ENCODE data around the gene TRIM39. TPM values are rescaled to one million over a fixed set of nuclear protein-coding genes. Genes with fewer than 3 reads are reported as not detected.

TRIM39 gene
- total RNA-seq, 1 experiment from 2014 or later, result 16.2 TPM

GRCh38 chr6:30311671-30312070, 15.1 kb upstream of the TRIM39 start:
- no peaks in the 10 kb centered on the region for H3K4me1 ChIP-seq (ENCODE audit: low read length)
- H2AFZ ChIP-seq (ENCODE audit: low read length), result no peak overlapping the region
- no peak overlapping the region for H3K4me2 ChIP-seq (ENCODE audit: low read depth, low read length, poor library complexity, severe bottlenecking)
- 0 out of 2 replicates have a peak, but pooled peaks cover 13% of the 10 kb centered on the region for H4K20me1 ChIP-seq (ENCODE audit: insufficient read depth, low read depth, low read length)
- DNase-seq, result no peak
- no peaks in the 10 kb centered on the region for H3K9me2 ChIP-seq (replicated peaks; ENCODE audit: insufficient read depth, low read length)
- H3K79me2 ChIP-seq (ENCODE audit: low read length), result peaks cover 100% of the 10 kb centered on the region
- H3K9ac ChIP-seq (ENCODE audit: low read length), result no peak overlapping the region
- no peaks in the 10 kb centered on the region for H3K9me3 ChIP-seq (ENCODE audit: low read length)
- no peak overlapping the region for H3K4me3 ChIP-seq (ENCODE audit: low read length)
- H3K27ac ChIP-seq (ENCODE audit: low read length), result no peak overlapping the region
- H3K36me3 ChIP-seq (ENCODE audit: insufficient read depth, low read length), result peaks cover 73% of the 10 kb centered on the region
- H3K27me3 ChIP-seq (ENCODE audit: low read length), result no peaks in the 10 kb centered on the region

GRCh38 chr6:30312266-30312665, 14.5 kb upstream of the TRIM39 start:
- H4K20me1 ChIP-seq (ENCODE audit: insufficient read depth, low read depth, low read length), result 0 out of 2 replicates have a peak, but pooled peaks cover 13% of the 10 kb centered on the region
- no peak overlapping the region for H3K4me3 ChIP-seq (ENCODE audit: low read length)
- H3K79me2 ChIP-seq (ENCODE audit: low read length), result peaks cover 100% of the 10 kb centered on the region
- no peak overlapping the region for H2AFZ ChIP-seq (ENCODE audit: low read length)
- H3K27me3 ChIP-seq (ENCODE audit: low read length), result no peaks in the 10 kb centered on the region
- no peaks in the 10 kb centered on the region for H3K9me3 ChIP-seq (ENCODE audit: low read length)
- H3K4me2 ChIP-seq (ENCODE audit: low read depth, low read length, poor library complexity, severe bottlenecking), result no peak overlapping the region
- no peaks in the 10 kb centered on the region for H3K4me1 ChIP-seq (ENCODE audit: low read length)
- DNase-seq, result no peak
- H3K27ac ChIP-seq (ENCODE audit: low read length), result no peak overlapping the region
- H3K36me3 ChIP-seq (ENCODE audit: insufficient read depth, low read length), result peaks cover 70% of the 10 kb centered on the region
- no peaks in the 10 kb centered on the region for H3K9me2 ChIP-seq (replicated peaks; ENCODE audit: insufficient read depth, low read length)
- H3K9ac ChIP-seq (ENCODE audit: low read length), result no peak overlapping the region

- H3K9me3 ChIP-seq (ENCODE audit: low read length), result no peaks in the 10 kb centered on the region
- no peaks in the 10 kb centered on the region for H3K9me2 ChIP-seq (replicated peaks; ENCODE audit: insufficient read depth, low read length)
- no peak overlapping the region for H2AFZ ChIP-seq (ENCODE audit: low read length)
- peaks cover 64% of the 10 kb centered on the region for H3K36me3 ChIP-seq (ENCODE audit: insufficient read depth, low read length)
- H3K9ac ChIP-seq (ENCODE audit: low read length), result no peak overlapping the region
- no peaks in the 10 kb centered on the region for H3K27me3 ChIP-seq (ENCODE audit: low read length)
- no peak overlapping the region for H3K4me3 ChIP-seq (ENCODE audit: low read length)
- H3K27ac ChIP-seq (ENCODE audit: low read length), result no peak overlapping the region
- H3K4me2 ChIP-seq (ENCODE audit: low read depth, low read length, poor library complexity, severe bottlenecking), result no peak overlapping the region
- 0 out of 2 replicates have a peak, but pooled peaks cover 13% of the 10 kb centered on the region for H4K20me1 ChIP-seq (ENCODE audit: insufficient read depth, low read depth, low read length)
- no peak for DNase-seq
- H3K79me2 ChIP-seq (ENCODE audit: low read length), result peaks cover 100% of the 10 kb centered on the region
- no peaks in the 10 kb centered on the region for H3K4me1 ChIP-seq (ENCODE audit: low read length)
Measured at GRCh38 chr6:30312676-30313321, 13.9 kb upstream of the TRIM39 start.

- Histone ChIP-seq H3K9me3 (ENCODE audit: low read length) (no peaks in the 10 kb centered on the region), H3K27me3 (ENCODE audit: low read length) (no peaks in the 10 kb centered on the region), H3K4me2 (ENCODE audit: low read depth, low read length, poor library complexity, severe bottlenecking) (no peak overlapping the region), H2AFZ (ENCODE audit: low read length) (no peak overlapping the region), H3K4me1 (ENCODE audit: low read length) (no peaks in the 10 kb centered on the region), H3K79me2 (ENCODE audit: low read length) (peaks cover 99% of the 10 kb centered on the region), H3K9me2 (replicated peaks; ENCODE audit: insufficient read depth, low read length) (no peaks in the 10 kb centered on the region), H3K36me3 (ENCODE audit: insufficient read depth, low read length) (peaks cover 60% of the 10 kb centered on the region), H4K20me1 (ENCODE audit: insufficient read depth, low read depth, low read length) (peaks cover 25% of the 10 kb centered on the region), H3K4me3 (ENCODE audit: low read length) (no peak overlapping the region), H3K9ac (ENCODE audit: low read length) (no peak overlapping the region), H3K27ac (ENCODE audit: low read length) (no peak overlapping the region)
- DNase-seq, result no peak
Measured at GRCh38 chr6:30315156-30315555, 11.6 kb upstream of the TRIM39 start.

- peaks cover 99% of the 10 kb centered on the region for H3K79me2 ChIP-seq (ENCODE audit: low read length)
- no peak for DNase-seq
- no peaks in the 10 kb centered on the region for H3K9me2 ChIP-seq (replicated peaks; ENCODE audit: insufficient read depth, low read length)
- H4K20me1 ChIP-seq (ENCODE audit: insufficient read depth, low read depth, low read length), result peaks cover 28% of the 10 kb centered on the region
- no peaks in the 10 kb centered on the region for H3K9me3 ChIP-seq (ENCODE audit: low read length)
- no peak overlapping the region for H2AFZ ChIP-seq (ENCODE audit: low read length)
- H3K36me3 ChIP-seq (ENCODE audit: insufficient read depth, low read length), result peaks cover 43% of the 10 kb centered on the region
- H3K27ac ChIP-seq (ENCODE audit: low read length), result no peak overlapping the region
- no peak overlapping the region for H3K4me2 ChIP-seq (ENCODE audit: low read depth, low read length, poor library complexity, severe bottlenecking)
- no peak overlapping the region for H3K4me3 ChIP-seq (ENCODE audit: low read length)
- H3K4me1 ChIP-seq (ENCODE audit: low read length), result peaks cover 5% of the 10 kb centered on the region; the same call in 1 of the 2 replicates
- no peak overlapping the region for H3K9ac ChIP-seq (ENCODE audit: low read length)
- H3K27me3 ChIP-seq (ENCODE audit: low read length), result no peaks in the 10 kb centered on the region
Measured at GRCh38 chr6:30317913-30318589, 8.7 kb upstream of the TRIM39 start.

- Histone ChIP-seq H2AFZ (ENCODE audit: low read length) (no peak overlapping the region), H3K4me3 (ENCODE audit: low read length) (no peak overlapping the region), H3K79me2 (ENCODE audit: low read length) (peaks cover 99% of the 10 kb centered on the region), H3K27ac (ENCODE audit: low read length) (no peak overlapping the region), H3K9me3 (ENCODE audit: low read length) (no peaks in the 10 kb centered on the region), H3K27me3 (ENCODE audit: low read length) (no peaks in the 10 kb centered on the region), H3K9me2 (replicated peaks; ENCODE audit: insufficient read depth, low read length) (no peaks in the 10 kb centered on the region), H3K36me3 (ENCODE audit: insufficient read depth, low read length) (peaks cover 31% of the 10 kb centered on the region), H3K4me1 (ENCODE audit: low read length) (peaks cover 12% of the 10 kb centered on the region), H4K20me1 (ENCODE audit: insufficient read depth, low read depth, low read length) (peaks cover 30% of the 10 kb centered on the region), H3K4me2 (ENCODE audit: low read depth, low read length, poor library complexity, severe bottlenecking) (no peak overlapping the region), H3K9ac (ENCODE audit: low read length) (no peak overlapping the region)
- no peak for DNase-seq
Measured at GRCh38 chr6:30319146-30319835, 7.4 kb upstream of the TRIM39 start.

GRCh38 chr6:30321692-30322388, 4.9 kb upstream of the TRIM39 start:
- Histone ChIP-seq H3K36me3 (ENCODE audit: insufficient read depth, low read length) (peaks cover 9% of the 10 kb centered on the region; the same call in 1 of the 2 replicates), H4K20me1 (ENCODE audit: insufficient read depth, low read depth, low read length) (peaks cover 29% of the 10 kb centered on the region), H3K9ac (ENCODE audit: low read length) (no peak overlapping the region), H3K9me3 (ENCODE audit: low read length) (no peaks in the 10 kb centered on the region), H3K9me2 (replicated peaks; ENCODE audit: insufficient read depth, low read length) (no peaks in the 10 kb centered on the region), H3K27me3 (ENCODE audit: low read length) (no peaks in the 10 kb centered on the region), H3K4me3 (ENCODE audit: low read length) (no peak overlapping the region), H2AFZ (ENCODE audit: low read length) (no peak overlapping the region), H3K4me2 (ENCODE audit: low read depth, low read length, poor library complexity, severe bottlenecking) (no peak overlapping the region), H3K4me1 (ENCODE audit: low read length) (peaks cover 24% of the 10 kb centered on the region), H3K79me2 (ENCODE audit: low read length) (peaks cover 96% of the 10 kb centered on the region), H3K27ac (ENCODE audit: low read length) (no peak overlapping the region)
- DNase-seq, result no peak

Measured in Karpas-422 (cell line).